Kidney (tissue), 14 donors: ENCODE data around the gene BMP7. TPM values are rescaled to one million over a fixed set of nuclear protein-coding genes. Genes with fewer than 3 reads are reported as not detected.

Source experiments
- DNase-seq, 5 donors: peaks; one replicate each; pipeline ENCODE4 v3.0.0-alpha.2; 2013 to 2020
- FAIRE-seq: peaks from 2 replicates; lab custom pipeline; 2012; peaks lifted over from hg19 to GRCh38; lab: Jason Lieb, UNC
- H3K27ac ChIP-seq, 2 donors: one replicate each; pipeline ENCODE4 v1.7.0; 2013; ENCODE audit warnings: low read depth in 2 of 2, low read length in 2 of 2, inconsistent platforms in 1 of 2
- H3K27me3 ChIP-seq: one replicate; pipeline ENCODE4 v1.7.1; 2013; ENCODE audit warnings: low read length, inconsistent platforms; ENCODE audit not compliant: control insufficient read depth, insufficient read depth
- H3K36me3 ChIP-seq, 3 donors: one replicate each; pipeline versions ENCODE4 v1.7.0 to v1.7.1; 2013; ENCODE audit warnings: low read length in 3 of 3, control low read depth in 1 of 3, inconsistent platforms in 1 of 3; ENCODE audit not compliant: insufficient read depth in 3 of 3, control insufficient read depth in 2 of 3
- H3K4me1 ChIP-seq, 3 donors: one replicate each; pipeline versions ENCODE4 v1.7.0 to v1.7.1; 2013; ENCODE audit warnings: low read length in 3 of 3, inconsistent platforms in 1 of 3, low read depth in 1 of 3; ENCODE audit not compliant: control insufficient read depth in 2 of 3, insufficient read depth in 2 of 3
- H3K4me3 ChIP-seq, 3 donors: one replicate each; pipeline versions ENCODE4 v1.7.0 to v1.8.1; 2013; ENCODE audit warnings: low read length in 3 of 3, control low read depth in 1 of 3, inconsistent platforms in 1 of 3
- H3K9ac ChIP-seq, 3 donors: one replicate each; pipeline versions ENCODE4 v1.7.0 to v1.7.1; 2013; ENCODE audit warnings: low read length in 3 of 3, control low read depth in 1 of 3, inconsistent platforms in 1 of 3
- H3K9me3 ChIP-seq, 3 donors: one replicate each; pipeline versions ENCODE4 v1.7.0 to v1.7.1; 2013; ENCODE audit warnings: low read length in 3 of 3, control low read depth in 1 of 3, inconsistent platforms in 1 of 3; ENCODE audit not compliant: control insufficient read depth in 2 of 3, insufficient read depth in 1 of 3
- CTCF ChIP-seq: IDR thresholded peaks from 3 replicates; pipeline ENCODE4 v1.5.1; 2012; ENCODE audit warnings: mild to moderate bottlenecking, moderate library complexity, borderline replicate concordance; ENCODE audit not compliant: insufficient read depth; ENCODE audit errors: extremely low read depth
- intact Hi-C: fragments of 100-400 bp; cut with DNase I; formaldehyde crosslinking; loops from one replicate; pipeline ENCODE4 v1.11.1; 2022
- polyA plus RNA-seq: library from polyadenylated mRNA; stranded (reverse); fragments of 350-450 nt; fragmentation: Illumina TruSeq; extraction: RNeasy Lipid Tissue Mini Kit (QIAGEN cat#74804); gene quantifications from one replicate; pipeline ENCODE4 v1.2.3, GENCODE V29; 2014; ENCODE audit warnings: low read depth, low replicate concordance; ENCODE audit not compliant: insufficient read depth
- total RNA-seq: library from RNA; stranded (reverse); fragmentation: NEBNext Ultra II Directional; extraction: Animal tissue kit (Norgen Biotek cat#: 25700); gene quantifications from one replicate; pipeline ENCODE4 v1.2.1, GENCODE V29; 2021
- donor health status: control.
- donor health status: control.
- donor health status: control.
- donor health status: control.
- donor health status: control.
- donor health status: DM: yes; HTN: yes; CAD: no.
- donor health status: Normal renal cell carcinoma (clear cell type).

Gene BMP7
- total and polyA plus RNA-seq, 2 donors from 2014 or later = 1.6 to 11.3 TPM

- H3K9ac ChIP-seq = no peak overlapping the region
- no peak for TF ChIP-seq CTCF
- intact Hi-C loops = no loop called here
- no peak overlapping the region for H3K4me3 ChIP-seq
- no peaks in the 10 kb centered on the region for H3K9me3 ChIP-seq
- DNase-seq = peak in 1 of 5 donors; percentile 29
- no peak overlapping the region for H3K27ac ChIP-seq
- FAIRE-seq = no peak
- H3K27me3 ChIP-seq = no peaks in the 10 kb centered on the region
- H3K4me1 ChIP-seq = no peaks in the 10 kb centered on the region
- peaks cover 0 to 2% (median 0%) of the 10 kb centered on the region in 3 donors for H3K36me3 ChIP-seq
Measured at GRCh38 chr20:57190536-57191264, 75.7 kb downstream of the BMP7 start.

GRCh38 chr20:57189713-57190112 is 76.7 kb downstream of the BMP7 start:
- FAIRE-seq = no peak
- Histone ChIP-seq H3K36me3 (peaks cover 0 to 2% (median 0%) of the 10 kb centered on the region in 3 donors), H3K9ac (no peak overlapping the region), H3K9me3 (no peaks in the 10 kb centered on the region), H3K27me3 (no peaks in the 10 kb centered on the region), H3K27ac (no peak overlapping the region), H3K4me3 (no peak overlapping the region), H3K4me1 (no peaks in the 10 kb centered on the region)
- intact Hi-C loops = no loop called here
- no peak for DNase-seq
- TF ChIP-seq CTCF = no peak

GRCh38 chr20:57188576-57189079 is 77.8 kb downstream of the BMP7 start:
- Histone ChIP-seq H3K9me3 (no peaks in the 10 kb centered on the region), H3K9ac (no peak overlapping the region), H3K27ac (no peak overlapping the region), H3K4me3 (no peak overlapping the region), H3K27me3 (no peaks in the 10 kb centered on the region), H3K4me1 (no peaks in the 10 kb centered on the region), H3K36me3 (peaks cover 0 to 2% (median 0%) of the 10 kb centered on the region in 3 donors)
- FAIRE-seq (no peak), DNase-seq (no peak)
- no peak for TF ChIP-seq CTCF
- intact Hi-C loops = no loop called here
